Osteoblast (primary cell): ENCODE data around the gene DRC7. TPM values are rescaled to one million over a fixed set of nuclear protein-coding genes. Genes with fewer than 3 reads are reported as not detected.

Source experiments
- DNase-seq: peaks from one replicate; pipeline ENCODE4 v3.0.0; 2011; ENCODE audit warnings: low spot score, mixed read lengths; ENCODE audit not compliant: insufficient read length; ENCODE audit errors: missing footprints
- H2AFZ ChIP-seq: 2 replicates; pipeline ENCODE4 v1.6.0; 2011; ENCODE audit warnings: mild to moderate bottlenecking, low read length
- H3K27ac ChIP-seq: 2 replicates; pipeline ENCODE4 v1.5.1; 2011; ENCODE audit warnings: mild to moderate bottlenecking, low read depth, low read length, moderate library complexity
- H3K27me3 ChIP-seq: 2 replicates; pipeline ENCODE4 v1.6.0; 2012; ENCODE audit warnings: mild to moderate bottlenecking, control low read depth, inconsistent platforms, low read length, moderate library complexity; ENCODE audit not compliant: insufficient read depth
- H3K36me3 ChIP-seq: 2 replicates; pipeline ENCODE4 v1.5.1; 2011; ENCODE audit warnings: mild to moderate bottlenecking, low read length, control low read depth, moderate library complexity; ENCODE audit not compliant: insufficient read depth
- H3K4me1 ChIP-seq: 2 replicates; pipeline ENCODE4 v1.5.1; 2011; ENCODE audit warnings: mild to moderate bottlenecking, low read length, control low read depth, moderate library complexity; ENCODE audit not compliant: insufficient read depth
- H3K4me2 ChIP-seq: 2 replicates; pipeline ENCODE4 v1.6.0; 2011; ENCODE audit warnings: mild to moderate bottlenecking, low read length; ENCODE audit not compliant: insufficient read depth
- H3K4me3 ChIP-seq: fragments of 200-600 bp; sonication (generic); 3 replicates; pipeline ENCODE4 v1.5.1; 2012; ENCODE audit warnings: mild to moderate bottlenecking, low read length, inconsistent platforms; ENCODE audit not compliant: insufficient read depth
- H3K79me2 ChIP-seq: 2 replicates; pipeline ENCODE4 v1.6.0; 2012; ENCODE audit warnings: mild to moderate bottlenecking, low read length, control low read depth, inconsistent platforms; ENCODE audit not compliant: insufficient read depth
- H3K9me3 ChIP-seq: 2 replicates; pipeline ENCODE4 v1.5.1; 2011; ENCODE audit warnings: low read depth, low read length, control low read depth
- H4K20me1 ChIP-seq: 2 replicates; pipeline ENCODE4 v1.6.0; 2012; ENCODE audit warnings: mild to moderate bottlenecking, low read length, control low read depth; ENCODE audit not compliant: insufficient read depth
- CTCF ChIP-seq: IDR thresholded peaks from 2 replicates; pipeline ENCODE4 v1.5.1; 2011; ENCODE audit warnings: mild to moderate bottlenecking, low read depth, low read length, moderate library complexity; ENCODE audit errors: extremely low read depth
- total RNA-seq: library from RNA; depleted of rRNA; stranded (reverse); fragments of >200 nt; gene quantifications from 2 replicates; pipeline ENCODE4 v1.2.3, GENCODE V29; 2012

Gene DRC7
- total RNA-seq, 1 donor, result not detected

- peaks cover 35% of the 10 kb centered on the region for H3K27me3 ChIP-seq
- no peaks in the 10 kb centered on the region for H3K4me1 ChIP-seq
- no peak overlapping the region for H3K4me3 ChIP-seq
- DNase-seq, result no peak
- no peak overlapping the region for H3K27ac ChIP-seq
- H3K79me2 ChIP-seq, result no peaks in the 10 kb centered on the region
- no peak overlapping the region for H2AFZ ChIP-seq
- H3K9me3 ChIP-seq, result no peaks in the 10 kb centered on the region
- no peak overlapping the region for H3K4me2 ChIP-seq
- no peaks in the 10 kb centered on the region for H4K20me1 ChIP-seq
- TF ChIP-seq CTCF, result no peak
- H3K36me3 ChIP-seq, result no peaks in the 10 kb centered on the region
Observed at GRCh38 chr16:57692636-57693035, 2.0 kb upstream of the DRC7 start.

GRCh38 chr16:57693550-57693949, 1.1 kb upstream of the DRC7 start:
- H3K79me2 ChIP-seq, result no peaks in the 10 kb centered on the region
- no peaks in the 10 kb centered on the region for H3K36me3 ChIP-seq
- H3K27me3 ChIP-seq, result peaks cover 30% of the 10 kb centered on the region
- H2AFZ ChIP-seq, result no peak overlapping the region
- no peak overlapping the region for H3K4me3 ChIP-seq
- TF ChIP-seq CTCF, result no peak
- no peaks in the 10 kb centered on the region for H3K9me3 ChIP-seq
- no peaks in the 10 kb centered on the region for H4K20me1 ChIP-seq
- no peak overlapping the region for H3K27ac ChIP-seq
- H3K4me2 ChIP-seq, result no peak overlapping the region
- no peak for DNase-seq
- no peaks in the 10 kb centered on the region for H3K4me1 ChIP-seq

GRCh38 chr16:57694231-57694724, 328 bp upstream of the DRC7 start:
- H3K4me2 ChIP-seq, result no peak overlapping the region
- DNase-seq, result no peak
- H3K4me1 ChIP-seq, result no peaks in the 10 kb centered on the region
- no peak overlapping the region for H3K4me3 ChIP-seq
- no peaks in the 10 kb centered on the region for H3K36me3 ChIP-seq
- no peaks in the 10 kb centered on the region for H3K79me2 ChIP-seq
- no peak for TF ChIP-seq CTCF
- H4K20me1 ChIP-seq, result no peaks in the 10 kb centered on the region
- H3K9me3 ChIP-seq, result no peaks in the 10 kb centered on the region
- no peak overlapping the region for H2AFZ ChIP-seq
- H3K27me3 ChIP-seq, result peaks cover 24% of the 10 kb centered on the region
- H3K27ac ChIP-seq, result no peak overlapping the region

- no peak for DNase-seq
- Histone ChIP-seq H3K4me3 (no peak overlapping the region), H3K27me3 (peaks cover 16% of the 10 kb centered on the region), H3K4me2 (no peak overlapping the region), H3K36me3 (no peaks in the 10 kb centered on the region), H3K9me3 (no peaks in the 10 kb centered on the region), H3K27ac (no peak overlapping the region), H2AFZ (no peak overlapping the region), H3K4me1 (no peaks in the 10 kb centered on the region), H3K79me2 (no peaks in the 10 kb centered on the region), H4K20me1 (no peaks in the 10 kb centered on the region)
- TF ChIP-seq CTCF, result no peak
Observed at GRCh38 chr16:57695680-57696069, 1.1 kb downstream of the DRC7 start.
